DMS 273 (cell line): ENCODE results near the gene ADGRG3.

Experiments
- DNase-seq: peaks from one replicate; lab custom pipeline; 2025; ENCODE audit not compliant: unreplicated experiment; lab: John Stamatoyannopoulos, UW

Gene ADGRG3

GRCh38 chr16:57668263-57668571, at the start of gene ADGRG3:
Gene ADGRG3, plus strand, starts transcription at chr16:57668306. Its CDS starts 42 bp downstream, at chr16:57668348.
- DNase-seq, result no peak

GRCh38 chr16:57619133-57619605, 48.9 kb upstream of the ADGRG3 start:
- DNase-seq, result no peak

- no peak for DNase-seq
These were observed 48.3 kb upstream of the ADGRG3 start for GRCh38 chr16:57619606-57620334.

- DNase-seq, result peak; percentile 55
These were observed 47.5 kb upstream of the ADGRG3 start for GRCh38 chr16:57620335-57621231.

GRCh38 chr16:57621521-57622271, 46.4 kb upstream of the ADGRG3 start:
- DNase-seq, result no peak

GRCh38 chr16:57622361-57623250, 45.5 kb upstream of the ADGRG3 start:
- DNase-seq, result peak; percentile 60

GRCh38 chr16:57623251-57624043, 44.7 kb upstream of the ADGRG3 start:
- DNase-seq, result no peak

- DNase-seq, result no peak
These were observed 43.9 kb upstream of the ADGRG3 start for GRCh38 chr16:57624044-57624688.

- DNase-seq, result no peak
These were observed 43.2 kb upstream of the ADGRG3 start for GRCh38 chr16:57624806-57625500.

GRCh38 chr16:57626420-57627170, 41.5 kb upstream of the ADGRG3 start:
- DNase-seq, result peak; percentile 81

- DNase-seq, result peak; percentile 67
These were observed 40.8 kb upstream of the ADGRG3 start for GRCh38 chr16:57627184-57627871.

- DNase-seq, result peak; percentile 92
These were observed 39.9 kb upstream of the ADGRG3 start, which contains the start of gene ADGRG1 for GRCh38 chr16:57628008-57628781. Gene ADGRG1, plus strand, starts transcription at chr16:57628630. Its CDS starts 21,658 bp downstream, at chr16:57650288.

- DNase-seq, result no peak
These were observed 39.3 kb upstream of the ADGRG3 start for GRCh38 chr16:57628783-57629293.

- peak; percentile 46 for DNase-seq
These were observed 38.3 kb upstream of the ADGRG3 start for GRCh38 chr16:57629516-57630406.

GRCh38 chr16:57630407-57630797, 37.7 kb upstream of the ADGRG3 start:
- DNase-seq, result no peak
